HCT116 (cell line): ENCODE measurements around the gene C17orf100.

Experiments used
- CTCF ChIP-seq, 3 experiments: fragments of 200-600 bp in 1 of 3; sonication (generic) in 1 of 3; IDR thresholded peaks in 2 of 3; conservative IDR thresholded peaks in 1 of 3; 2 replicates each; pipeline ENCODE4 v1.5.1; 2012 to 2017; ENCODE audit warnings: low read depth in 2 of 3, low read length in 2 of 3, antibody characterized with exemption in 1 of 3, borderline replicate concordance in 1 of 3, control low read depth in 1 of 3, mild to moderate bottlenecking in 1 of 3, mixed read lengths in 1 of 3, mixed run types in 1 of 3, moderate library complexity in 1 of 3; ENCODE audit not compliant: insufficient read depth in 1 of 3
- EZH2 ChIP-seq: fragments of 200-600 bp; sonication (generic); IDR thresholded peaks from 2 replicates; pipeline ENCODE4 v1.6.1; 2017; ENCODE audit warnings: antibody characterized with exemption, mixed run types
- EZH2phosphoT487 ChIP-seq: fragments of 200-600 bp; IDR thresholded peaks from 2 replicates; pipeline ENCODE4 v1.6.1; 2018; ENCODE audit warnings: antibody characterized with exemption, borderline replicate concordance
- MAX ChIP-seq: IDR thresholded peaks from 2 replicates; pipeline ENCODE4 v1.6.1; 2012
- POLR2A ChIP-seq: IDR thresholded peaks from 2 replicates; pipeline ENCODE4 v1.7.0; 2011; ENCODE audit warnings: borderline replicate concordance; ENCODE audit not compliant: insufficient read depth, insufficient read length; ENCODE audit errors: extremely low read depth
- POLR2AphosphoS5 ChIP-seq: IDR thresholded peaks from 2 replicates; pipeline ENCODE4 v1.6.1; 2011; ENCODE audit warnings: mild to moderate bottlenecking, low read depth, low read length, moderate library complexity
- YY1 ChIP-seq: IDR thresholded peaks from 2 replicates; pipeline ENCODE4 v1.6.1; 2011; ENCODE audit warnings: low read length, low read depth, moderate library complexity, mild to moderate bottlenecking; ENCODE audit not compliant: insufficient replicate concordance; ENCODE audit errors: extremely low read depth

DNA sequence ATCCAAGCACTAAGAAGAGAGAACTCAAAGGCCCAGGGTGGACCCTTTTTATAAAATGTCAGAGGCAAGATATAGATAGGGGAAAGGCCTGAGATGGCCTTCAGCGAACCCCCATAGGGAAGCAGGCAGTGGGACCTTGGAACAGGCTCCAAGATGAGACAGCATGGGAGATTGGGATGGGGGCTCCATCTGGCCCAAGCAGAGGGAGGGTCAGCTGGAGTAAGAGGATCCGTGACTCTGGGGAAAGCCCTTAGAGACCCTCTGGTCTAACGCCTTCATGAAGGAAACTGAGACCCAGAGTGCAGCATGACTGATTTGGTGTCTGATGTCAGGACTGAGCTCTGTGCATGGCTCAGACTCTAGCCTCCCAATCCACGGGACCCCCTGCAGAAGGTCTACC is 30.8 kb downstream of the C17orf100 start:
- TF ChIP-seq CTCF (IDR thresholded peaks at IDR 0.05 in 2 of 3, conservative IDR thresholded peaks at IDR 0.05 in 1 of 3; ENCODE audit: borderline replicate concordance in 1 of 3, insufficient read depth in 1 of 3, low read depth in 2 of 3, low read length in 2 of 3) (no peak), POLR2A (no peak), YY1 (no peak), POLR2AphosphoS5 (no peak), EZH2phosphoT487 (no peak), EZH2 (no peak), MAX (no peak)
